Activated effector memory CD4-positive, alpha-beta T cell treated with Interleukin-2 at 50 U/mL for 16 hours (primary cell): ENCODE measurements around the gene NPLOC4.

Experiments
- DNase-seq: peaks from one replicate; pipeline ENCODE4 v3.0.0-alpha.2; 2020

NPLOC4 gene

DNA sequence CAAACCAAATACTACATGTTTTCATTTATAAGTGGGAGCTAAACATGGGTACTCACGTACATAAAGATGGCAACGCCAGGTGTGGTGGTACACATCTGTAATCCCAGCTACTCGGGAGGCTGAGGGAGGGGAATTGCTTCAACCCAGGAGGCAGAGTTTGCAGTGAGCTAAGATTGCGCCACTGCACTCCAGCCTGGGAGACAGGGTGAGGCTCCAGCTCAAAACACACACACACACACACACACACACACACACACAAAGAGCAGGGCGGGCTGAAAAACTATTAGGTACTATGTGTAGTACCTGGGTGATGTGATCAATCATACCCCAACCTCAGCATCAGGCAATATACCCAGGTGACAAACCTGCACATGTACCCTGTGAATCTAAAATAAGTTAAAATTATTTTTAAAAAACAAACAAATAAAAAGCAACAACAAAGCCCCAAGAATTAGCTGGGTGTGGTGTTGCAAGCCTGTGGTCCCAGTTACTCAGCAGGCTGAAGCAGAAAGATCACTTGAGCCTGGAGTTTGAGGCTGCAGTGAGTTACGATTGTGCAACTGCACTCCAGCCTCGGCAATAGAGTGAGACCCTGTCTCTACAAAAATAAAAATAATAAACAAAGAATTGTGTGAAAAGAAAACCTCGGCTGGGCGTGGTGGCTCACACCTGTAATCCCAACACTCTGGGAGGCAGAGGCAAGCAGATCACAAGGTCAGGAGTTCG is 72.9 kb downstream of the NPLOC4 start:
- DNase-seq = no peak

DNA sequence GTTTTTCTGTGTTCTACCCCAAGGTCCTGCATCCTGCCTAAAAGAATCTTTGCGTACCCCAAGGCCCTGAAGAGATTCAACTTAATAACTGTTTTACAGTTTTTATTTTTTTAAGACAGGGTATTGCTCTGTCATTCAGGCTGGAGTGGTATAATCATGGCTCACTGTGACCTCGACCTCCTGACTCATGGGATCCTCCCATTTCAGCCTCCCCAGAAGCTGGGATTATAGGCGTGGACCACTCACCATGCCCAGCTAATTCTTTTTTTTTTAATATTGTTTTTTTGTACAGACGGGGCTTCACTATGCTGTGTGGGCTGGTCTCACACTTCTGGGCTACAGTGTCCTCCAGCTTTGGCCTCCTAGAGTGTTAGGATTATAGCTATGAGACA is 75.4 kb downstream of the NPLOC4 start:
- DNase-seq = no peak

DNA sequence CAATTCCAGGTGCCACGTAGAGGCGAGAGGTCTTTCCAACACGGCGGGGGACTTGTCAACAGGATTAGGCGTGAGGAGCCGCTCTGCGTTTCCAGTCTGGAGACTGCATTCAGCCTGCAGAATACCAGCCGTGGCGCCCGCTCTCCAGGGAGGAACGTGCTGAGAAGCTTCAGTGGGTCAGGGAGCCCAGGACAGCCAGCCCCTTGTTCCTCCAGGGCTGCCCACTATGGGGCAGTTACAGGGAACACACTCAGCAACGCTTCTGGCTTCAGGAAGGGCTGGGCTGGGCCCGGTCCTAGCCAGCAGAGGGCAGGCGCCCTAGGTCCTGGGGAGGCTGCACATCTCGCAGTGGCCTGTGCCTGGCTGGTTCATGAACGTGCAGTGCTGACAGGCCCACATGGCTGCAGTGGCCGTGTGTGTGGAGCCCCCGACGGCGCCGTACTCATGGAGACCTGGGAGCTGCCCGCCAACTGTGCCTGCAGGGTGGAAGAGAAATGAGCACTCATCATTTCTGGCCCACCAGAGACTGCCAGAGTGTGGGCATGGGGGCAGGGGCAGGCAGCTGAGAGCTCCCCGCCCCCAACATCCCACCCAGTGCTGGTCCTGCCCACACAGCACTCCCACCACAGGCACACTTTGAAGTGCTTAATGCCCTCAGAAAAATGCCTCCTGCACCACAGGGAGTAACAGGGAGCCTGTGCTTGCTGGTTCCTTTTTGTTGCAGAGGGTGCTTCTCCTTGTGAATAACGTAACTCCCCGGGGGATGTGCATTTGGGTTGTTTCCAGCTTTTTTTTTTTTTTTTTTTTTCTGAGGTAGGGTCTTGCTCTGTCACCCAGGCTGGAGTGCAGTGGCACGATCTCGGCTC is 77.7 kb downstream of the NPLOC4 start:
- DNase-seq = no peak

DNA sequence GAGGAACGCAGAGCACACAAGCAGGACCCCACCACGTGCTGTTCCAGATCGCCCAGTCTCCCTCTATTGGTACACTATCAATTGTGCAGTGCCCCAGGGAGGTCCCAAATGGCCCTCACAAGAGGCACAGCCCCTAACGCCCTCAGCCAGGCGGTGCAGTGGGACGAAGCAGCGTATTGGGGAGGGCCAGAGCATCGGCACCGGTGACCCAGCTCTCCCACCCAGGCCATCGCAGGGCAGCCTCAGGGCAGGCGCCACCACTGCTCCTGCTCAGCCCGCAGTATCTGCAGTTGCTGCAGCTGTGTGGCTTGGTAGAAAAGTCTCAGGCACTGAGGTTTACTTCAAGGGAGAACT is 78.8 kb downstream of the NPLOC4 start:
- no peak for DNase-seq

DNA sequence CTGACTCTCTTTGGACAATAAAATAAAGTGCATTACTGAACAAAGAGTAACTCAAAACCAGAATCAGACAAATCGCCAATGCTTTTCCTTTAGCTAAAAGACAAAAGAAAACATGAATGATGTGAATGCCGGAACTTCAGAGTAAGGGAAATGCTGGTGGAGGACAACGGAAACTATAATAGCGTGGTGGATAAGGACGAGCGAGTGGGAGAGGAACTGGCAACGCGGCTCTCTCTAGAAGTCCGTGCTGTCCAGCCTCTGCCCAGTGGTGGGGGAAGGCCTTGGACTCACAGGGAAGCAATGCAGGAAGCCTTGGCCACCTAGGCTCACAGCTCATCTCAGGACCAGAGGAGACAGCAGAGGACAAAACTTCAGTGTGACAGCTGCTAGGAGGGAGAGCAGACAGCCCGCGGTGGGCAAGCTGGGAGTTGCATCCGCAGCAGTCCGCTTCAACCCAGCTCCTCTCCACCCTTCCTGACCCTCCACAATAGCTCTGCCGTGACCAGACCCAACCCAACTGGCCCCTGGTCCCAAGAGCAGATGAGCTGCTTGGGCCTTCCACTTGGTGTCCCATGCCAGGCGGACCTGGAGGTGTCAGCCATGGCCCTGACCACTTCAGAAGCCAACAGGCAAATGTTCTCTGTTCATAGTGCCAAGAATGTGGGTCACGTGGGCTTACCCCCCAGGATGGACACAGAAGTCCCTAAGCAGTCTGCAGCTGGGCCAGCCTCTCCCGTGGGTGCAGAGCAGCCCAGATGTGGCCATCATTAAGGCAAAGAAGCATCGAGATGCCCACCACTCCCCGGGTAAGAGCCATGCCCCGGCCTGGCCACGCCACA is 79.4 kb downstream of the NPLOC4 start:
- no peak for DNase-seq

DNA sequence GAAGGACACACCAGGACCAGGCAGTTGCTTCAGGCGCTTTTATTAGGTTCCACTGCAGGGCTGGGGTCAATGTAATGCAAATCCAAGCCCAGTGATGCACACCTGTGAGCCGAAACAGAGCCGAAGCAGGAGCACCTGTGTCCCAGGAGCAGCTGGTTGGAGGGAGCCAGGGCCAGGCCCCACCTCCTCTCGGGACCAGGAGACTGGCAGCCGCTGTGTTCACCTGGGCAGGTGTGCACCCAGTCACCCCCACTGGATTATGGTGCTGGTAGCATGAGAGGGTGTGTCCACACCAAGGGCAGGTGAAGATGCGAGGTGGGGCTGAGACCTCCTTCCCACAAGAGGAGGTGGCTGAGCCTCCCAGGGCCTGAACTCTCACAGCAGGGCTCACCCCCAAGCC is 80.0 kb downstream of the NPLOC4 start:
- no peak for DNase-seq

DNA sequence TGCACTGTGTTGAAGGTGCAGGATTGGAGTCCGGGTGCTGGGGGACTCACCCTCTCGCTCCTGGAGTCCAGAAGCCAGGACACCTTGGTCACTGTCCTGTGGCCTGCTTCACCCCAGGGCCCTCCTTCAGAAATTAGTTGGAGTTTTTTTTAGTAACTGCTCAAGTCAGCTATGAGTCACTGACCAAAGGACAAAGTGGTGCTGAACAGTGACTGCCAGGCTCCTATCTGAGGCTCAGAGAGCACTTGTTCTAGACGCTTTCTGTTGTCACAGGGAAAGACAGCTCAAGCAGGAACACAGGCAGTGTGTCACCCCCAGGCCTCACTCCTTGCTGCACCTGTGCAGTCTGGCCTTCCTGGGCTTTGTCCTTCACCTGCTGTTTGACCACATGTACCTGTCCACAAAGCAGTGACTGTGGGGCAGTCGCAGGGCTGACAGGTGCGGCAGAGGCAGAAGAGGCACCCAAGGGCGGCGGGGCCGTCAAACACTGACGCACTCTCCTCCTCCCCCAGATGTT is 80.7 kb downstream of the NPLOC4 start:
- DNase-seq = no peak

DNA sequence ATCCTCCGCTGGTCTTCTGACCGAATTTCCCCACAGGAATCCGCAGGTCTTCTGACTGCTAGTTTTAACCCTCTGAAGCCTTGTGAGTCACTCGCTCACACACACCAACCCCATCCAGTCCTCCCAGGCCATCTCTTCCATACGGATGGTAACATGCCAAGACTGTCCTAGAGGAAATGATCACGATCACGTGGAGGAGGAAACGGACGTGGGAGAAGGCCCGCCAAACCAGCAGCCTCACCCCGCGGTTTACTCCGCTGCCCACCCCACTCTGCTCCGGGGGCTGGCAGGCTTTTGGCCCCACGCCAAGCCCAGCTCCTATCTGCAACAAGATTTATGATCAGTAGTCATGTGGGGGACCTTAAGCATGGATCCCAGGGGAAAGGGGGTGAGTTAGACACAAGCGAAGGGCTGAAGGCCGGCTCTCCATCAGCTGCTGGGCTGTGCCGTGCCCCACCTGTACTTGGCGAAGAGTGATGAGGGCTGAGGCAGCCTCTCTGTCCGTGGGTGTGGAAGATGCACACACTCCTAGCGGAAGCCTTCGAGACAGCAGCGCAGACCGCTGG is 83.2 kb downstream of the NPLOC4 start:
- DNase-seq = no peak

DNA sequence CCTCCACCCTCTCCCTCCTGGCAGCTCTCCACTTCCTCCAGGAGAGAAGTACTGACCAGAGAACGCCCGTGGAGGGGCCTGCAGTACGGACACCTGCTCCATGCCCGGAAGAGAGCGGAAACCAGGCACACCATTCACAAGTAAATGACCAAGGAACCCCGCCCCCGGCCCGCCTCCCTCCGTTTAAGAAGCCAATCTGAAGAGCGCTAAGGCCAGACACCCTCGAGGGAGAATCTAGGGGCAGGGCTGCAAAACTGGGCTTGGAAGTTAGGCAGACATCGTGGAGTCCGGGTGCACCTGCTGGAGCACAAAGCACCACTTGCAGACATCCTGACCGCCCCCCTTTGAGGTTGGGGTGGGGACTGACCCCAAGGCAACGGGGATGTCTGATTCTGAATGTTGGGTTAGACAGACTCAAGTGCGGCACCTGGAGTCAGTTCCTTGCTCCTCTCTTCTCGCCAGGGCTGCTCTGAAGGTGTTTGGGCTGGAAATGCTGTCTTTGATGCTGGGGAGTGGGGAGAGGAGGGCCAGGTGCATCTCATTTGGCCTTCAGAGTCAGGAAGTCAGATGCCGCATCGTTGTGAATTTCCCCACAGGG is 83.8 kb downstream of the NPLOC4 start:
- DNase-seq = peak; percentile 73

DNA sequence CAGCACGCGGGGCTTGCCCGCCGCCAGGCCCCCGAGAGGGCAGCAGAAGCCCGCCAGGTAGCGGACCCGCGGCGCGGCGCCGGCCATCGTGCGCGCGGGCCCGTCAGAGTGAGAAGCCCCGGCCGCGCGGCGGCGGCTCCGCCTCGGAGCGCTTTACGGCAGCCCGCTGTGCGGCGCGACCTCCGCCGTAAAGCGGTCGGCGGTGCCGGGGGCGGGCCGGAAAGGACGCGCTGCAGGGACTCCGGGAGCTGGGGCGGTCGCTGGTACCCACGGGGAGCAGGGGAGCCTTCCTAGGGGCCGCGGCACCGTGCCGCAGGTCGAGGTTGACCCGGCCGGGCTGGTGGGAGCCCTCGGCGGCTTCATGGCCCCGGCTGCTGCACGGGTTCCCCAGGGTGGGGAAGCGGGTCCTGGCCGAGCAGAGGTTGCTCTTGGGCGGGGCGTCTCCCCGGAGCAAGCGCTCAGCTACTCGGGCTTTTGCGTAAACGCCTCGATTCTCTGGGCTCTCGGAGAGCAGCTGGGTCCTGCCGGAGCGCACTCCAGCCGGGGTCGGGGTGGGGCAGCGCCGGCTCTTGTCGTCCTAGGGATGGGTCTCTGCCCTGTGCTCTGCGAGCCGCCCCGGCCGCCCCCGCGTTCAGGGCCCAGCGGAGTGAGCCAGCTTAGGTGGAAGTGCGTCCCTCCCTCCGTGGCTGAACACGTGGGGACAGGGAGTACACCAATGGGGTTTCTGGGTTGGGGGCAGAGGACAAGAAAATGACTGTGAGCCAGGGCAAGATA is 84.5 kb downstream of the NPLOC4 start, which contains the start of gene FAAP100:
Gene FAAP100, minus strand, starts transcription at position 110 of the 774 bp plus-strand sequence. Its CDS starts 23 bp downstream, at position 87.
- peak; percentile 78 for DNase-seq

DNA sequence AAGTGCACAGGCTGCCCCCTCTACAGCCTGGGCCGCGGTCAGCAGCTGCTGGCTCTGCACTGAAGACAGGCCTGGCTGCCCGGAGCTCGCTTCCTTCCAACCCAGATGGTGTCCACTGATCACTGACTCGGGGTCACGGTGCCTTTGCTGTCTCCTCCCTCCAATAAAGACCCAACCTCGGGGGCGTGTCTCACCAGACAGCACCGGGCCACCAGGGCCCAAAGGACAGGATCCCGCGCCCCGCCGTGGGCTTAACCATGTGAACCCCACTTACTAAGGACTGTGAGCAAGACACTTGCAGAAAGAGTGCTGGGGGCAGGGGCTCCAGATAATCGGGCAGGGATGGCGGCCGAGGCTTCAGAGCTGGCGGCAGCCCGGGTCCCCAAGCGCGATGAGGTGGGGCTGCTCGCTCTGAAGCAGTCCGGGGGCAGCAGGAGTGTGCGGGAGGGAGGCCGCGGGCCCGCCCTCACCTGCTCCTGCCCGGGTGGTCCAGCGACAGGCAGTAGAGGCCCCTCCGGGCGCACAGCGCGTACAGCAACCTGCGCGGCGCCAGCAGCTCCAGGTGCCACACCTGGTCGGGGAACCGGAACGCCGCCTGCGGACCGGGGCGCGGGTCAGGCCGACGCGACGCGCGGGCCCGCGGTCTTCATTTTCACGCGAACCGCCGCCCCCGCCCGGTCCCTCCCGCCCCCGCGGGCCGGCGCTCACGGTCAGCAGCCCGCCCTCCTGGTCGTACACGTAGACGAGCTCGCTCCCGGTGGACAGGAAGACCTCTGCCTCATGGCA is 85.3 kb downstream of the NPLOC4 start:
- no peak for DNase-seq

DNA sequence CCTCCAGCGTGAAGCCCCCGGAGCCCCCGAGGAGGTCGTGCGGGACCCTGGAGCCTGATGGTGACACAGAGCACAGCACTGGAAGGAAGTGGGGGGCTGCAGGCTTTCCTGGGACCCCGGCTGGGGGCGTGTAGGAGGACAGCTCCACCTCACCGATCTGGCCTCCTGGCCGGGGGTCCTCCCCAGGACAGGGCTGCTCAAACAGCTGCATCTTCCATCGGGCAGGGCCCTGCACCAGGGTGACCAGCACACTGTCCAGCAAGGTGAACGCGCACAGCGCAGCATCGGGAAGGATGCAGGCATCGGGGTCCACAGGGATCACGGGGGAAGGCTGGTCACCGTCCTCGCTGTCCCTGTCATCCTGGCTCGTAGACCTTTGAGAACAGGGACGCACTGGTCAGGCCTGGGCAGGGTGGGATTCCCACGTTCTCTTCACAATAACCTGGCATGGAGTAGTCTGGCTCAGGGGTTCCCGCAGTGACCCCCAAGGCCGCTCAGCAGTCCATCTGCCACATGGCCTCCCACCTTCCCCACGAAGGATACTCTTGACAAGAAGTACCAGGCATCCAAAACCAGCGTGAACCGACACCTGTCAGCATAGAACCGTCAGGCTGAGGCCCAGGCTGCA is 86.0 kb downstream of the NPLOC4 start:
- DNase-seq = no peak

DNA sequence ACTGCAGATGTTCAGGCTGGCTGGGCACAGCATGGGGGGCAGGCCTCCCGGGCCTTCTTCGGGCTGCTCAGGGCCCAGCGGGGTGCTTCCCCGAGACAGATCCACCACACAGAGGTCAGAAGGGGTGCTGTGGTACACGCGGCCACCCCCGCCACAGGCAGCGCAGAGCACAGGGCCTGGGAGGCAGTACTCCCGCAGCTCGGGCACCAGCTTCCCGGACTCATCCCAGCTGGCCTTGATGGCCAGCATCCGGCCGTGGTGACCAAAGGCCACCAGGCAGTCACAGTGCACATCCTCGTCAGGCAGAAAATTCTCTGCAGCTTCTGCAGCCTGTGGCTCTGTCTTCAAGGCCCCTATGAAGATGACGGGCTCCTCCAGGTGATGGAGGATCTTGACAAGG is 86.6 kb downstream of the NPLOC4 start:
- no peak for DNase-seq

DNA sequence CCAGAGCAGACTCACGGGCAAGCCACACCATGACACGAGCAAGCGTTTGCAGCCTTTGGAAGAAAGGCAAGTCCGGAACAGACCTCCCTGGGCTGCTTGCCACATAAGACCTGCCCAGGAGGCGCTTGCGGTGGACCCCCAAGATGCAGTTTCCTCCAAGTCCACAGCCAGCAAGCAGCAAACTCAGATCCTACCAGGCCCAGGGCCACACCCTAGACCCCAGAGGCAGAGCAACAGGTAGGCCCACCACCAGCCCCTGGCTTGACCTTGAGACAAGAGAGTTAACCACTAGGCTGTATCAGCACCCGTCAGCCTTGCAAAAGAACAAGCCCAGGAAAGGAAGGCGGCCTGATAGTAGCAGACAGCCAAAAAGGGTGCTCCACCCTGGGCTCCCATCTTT is 87.1 kb downstream of the NPLOC4 start:
- DNase-seq = no peak

DNA sequence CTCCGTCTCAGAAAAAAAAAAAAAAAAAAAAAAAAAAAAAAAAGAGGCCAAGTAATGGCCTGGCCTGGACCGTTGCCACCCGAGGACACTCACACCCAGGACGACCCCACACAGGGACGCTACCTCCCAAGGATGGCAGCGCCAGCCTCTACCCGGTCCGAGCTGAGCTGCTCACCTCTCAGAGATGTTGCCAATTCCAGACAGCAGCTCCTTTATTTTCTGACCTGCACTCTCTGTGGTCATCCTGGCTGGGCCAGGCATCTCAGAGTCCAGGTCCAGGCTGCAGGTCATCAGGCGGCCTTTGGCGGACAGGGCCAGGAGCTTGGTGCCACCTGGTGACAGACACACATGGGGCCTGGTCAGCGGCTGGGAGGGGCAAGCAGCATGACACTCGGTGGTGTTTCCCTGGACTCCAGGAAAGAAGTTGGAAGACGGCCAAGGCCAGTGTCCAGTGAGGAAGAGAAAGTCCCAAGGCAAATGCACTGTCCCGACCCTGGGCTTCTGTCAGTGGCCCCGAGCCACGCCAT is 87.8 kb downstream of the NPLOC4 start:
- DNase-seq = no peak

DNA sequence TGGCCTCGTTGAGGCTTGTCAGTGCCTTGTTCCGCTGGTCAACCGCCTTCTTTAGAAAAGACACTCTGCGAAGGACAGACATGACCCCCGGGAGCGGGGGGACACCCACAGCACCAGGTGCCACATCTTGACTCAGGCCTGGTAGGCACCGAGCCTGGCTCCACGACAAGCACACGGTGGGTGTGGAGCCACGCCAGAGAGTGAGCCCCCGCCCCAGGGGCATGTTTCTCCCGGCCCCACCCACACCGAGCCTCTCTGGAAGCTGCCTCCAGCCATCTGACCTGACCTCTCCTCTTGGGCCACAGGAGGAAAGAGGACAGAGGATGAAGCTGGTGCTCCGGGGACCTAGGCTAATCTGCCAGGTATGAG is 89.3 kb downstream of the NPLOC4 start:
- no peak for DNase-seq

DNA sequence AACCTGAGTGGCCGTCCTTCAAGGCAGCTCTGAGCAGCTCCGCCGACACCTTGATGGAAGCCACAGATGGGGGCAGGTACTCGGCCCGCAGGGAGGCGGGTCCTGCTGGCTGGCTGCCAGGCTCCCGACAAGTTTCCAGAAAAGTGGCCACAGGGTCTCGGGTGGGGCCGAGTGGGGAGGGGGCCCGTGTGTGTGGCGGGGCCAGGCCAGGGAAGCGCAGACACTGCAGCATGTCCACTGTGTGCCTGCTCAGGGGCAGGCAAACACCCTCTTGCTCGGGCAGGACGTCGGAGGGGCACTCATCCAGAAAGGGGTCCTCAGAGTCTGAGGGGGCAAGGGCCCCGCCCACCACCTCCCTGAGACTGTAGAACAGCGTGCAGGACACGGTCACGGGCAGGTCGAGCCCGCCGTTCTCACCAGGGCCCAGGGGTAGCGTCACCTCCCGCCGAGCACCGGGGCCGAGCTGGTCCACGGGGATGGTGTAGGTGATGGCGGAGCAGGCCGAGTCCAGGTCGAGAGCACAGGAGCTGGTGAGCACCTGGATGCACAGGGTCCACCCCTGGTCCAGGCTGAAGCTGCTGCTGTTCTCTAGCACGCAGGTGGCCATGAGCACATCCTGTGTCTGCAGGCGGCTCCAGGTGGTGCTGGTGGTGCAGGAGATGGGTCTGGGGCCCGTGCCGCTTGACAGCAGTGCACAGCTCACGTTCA is 89.9 kb downstream of the NPLOC4 start:
- no peak for DNase-seq

DNA sequence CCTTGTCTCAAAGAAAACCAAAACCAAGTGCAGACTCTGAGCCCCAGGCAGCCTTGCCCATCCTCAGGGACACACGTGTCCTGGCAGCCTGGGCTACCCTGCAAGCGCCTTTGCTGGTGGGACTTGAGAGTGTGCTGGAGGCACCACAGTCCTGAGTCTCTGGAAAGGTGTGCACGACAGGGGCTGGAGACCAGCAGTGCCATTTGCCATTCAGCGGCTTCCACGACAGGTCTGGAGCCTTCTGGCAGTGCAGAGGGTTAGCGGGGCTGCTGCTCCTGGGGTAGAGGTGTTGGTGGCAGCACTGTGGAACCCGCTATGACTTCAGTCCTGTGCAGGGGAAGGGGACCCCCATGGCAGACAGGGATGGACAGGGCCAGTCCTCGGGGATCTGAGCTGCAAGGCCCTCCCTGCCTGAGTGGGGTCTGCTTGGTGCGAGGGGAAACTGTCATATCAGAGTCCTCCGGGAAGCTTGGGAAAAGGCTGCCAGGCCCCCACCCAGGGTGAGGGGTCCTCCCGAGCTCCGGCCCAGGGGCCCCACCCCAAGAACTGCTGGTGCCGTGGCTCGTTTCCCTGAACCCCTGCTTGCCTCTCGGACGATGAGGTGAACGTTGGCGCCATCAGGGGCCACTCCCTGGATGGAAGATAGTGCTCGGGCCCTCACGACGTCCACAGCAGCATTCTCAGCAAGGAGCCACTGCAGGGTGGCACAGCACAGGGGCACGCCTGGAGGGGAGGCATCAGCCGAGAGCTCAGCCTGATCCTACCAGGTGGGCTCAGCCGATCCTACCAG is 91.6 kb downstream of the NPLOC4 start:
- DNase-seq = no peak
